ENCODE results near the gene KIF19. TPM values are rescaled to one million over a fixed set of nuclear protein-coding genes. Genes with fewer than 3 reads are reported as not detected.

Gene KIF19
- total and polyA plus RNA-seq, 8 donors, result 0.20 to 44.3 (median 0.58) TPM; not detected in 3

- intact Hi-C loops (cut with DNase I; ENCODE audit: low total_unique reads), result no loop called here
- TF ChIP-seq POLR2AphosphoS5 (IDR thresholded peaks at IDR 0.05) (no peak), POLR2A (IDR thresholded peaks at IDR 0.05) (no peak), CTCF (IDR thresholded peaks at IDR 0.05) (no peak), EP300 (IDR thresholded peaks at IDR 0.05) (no peak)
- WGBS, 5 donors, result 54 to 66% (median 58%) methylated on average over 10 of the region's 10 CpGs
- H3K36me3 ChIP-seq, result no peaks in the 10 kb centered on the region
- H3K9me3 ChIP-seq, result peaks cover 0 to 14% (median 5%) of the 10 kb centered on the region in 4 donors
- no peaks in the 10 kb centered on the region for H3K4me1 ChIP-seq
- H3K4me3 ChIP-seq, result no peak overlapping the region
- H3K27me3 ChIP-seq, result peaks cover 0 to 27% (median 8%) of the 10 kb centered on the region in 3 donors
- H3K27ac ChIP-seq, result no peak overlapping the region
- DNase-seq, result no peak
Measured at GRCh38 chr17:74305865-74306654, 20.0 kb upstream of the KIF19 start.

- no peak overlapping the region for H3K27ac ChIP-seq
- DNase-seq, result no peak
- TF ChIP-seq EP300 (IDR thresholded peaks at IDR 0.05) (no peak), POLR2AphosphoS5 (IDR thresholded peaks at IDR 0.05) (no peak), CTCF (IDR thresholded peaks at IDR 0.05) (no peak), POLR2A (IDR thresholded peaks at IDR 0.05) (no peak)
- intact Hi-C loops (cut with DNase I; ENCODE audit: low total_unique reads), result no loop called here
- no peaks in the 10 kb centered on the region for H3K4me1 ChIP-seq
- H3K4me3 ChIP-seq, result no peak overlapping the region
- H3K9me3 ChIP-seq, result peaks cover 0 to 14% (median 6%) of the 10 kb centered on the region in 4 donors
- WGBS, 5 donors, result 60 to 66% (median 64%) methylated on average over 15 of the region's 15 CpGs
- H3K36me3 ChIP-seq, result no peaks in the 10 kb centered on the region
- peaks cover 0 to 23% (median 8%) of the 10 kb centered on the region in 3 donors for H3K27me3 ChIP-seq
Measured at GRCh38 chr17:74307984-74308773, 17.8 kb upstream of the KIF19 start.

GRCh38 chr17:74309902-74310301, 16.1 kb upstream of the KIF19 start:
- Histone ChIP-seq H3K27me3 (peaks cover 0 to 21% (median 8%) of the 10 kb centered on the region in 3 donors), H3K27ac (no peak overlapping the region), H3K4me1 (no peaks in the 10 kb centered on the region), H3K4me3 (no peak overlapping the region), H3K36me3 (no peaks in the 10 kb centered on the region), H3K9me3 (peaks cover 0 to 9% (median 3%) of the 10 kb centered on the region in 4 donors)
- 42 to 50% (median 47%) methylated on average over 2 to 12 of the region's 12 CpGs for WGBS, 5 donors
- DNase-seq, result no peak
- intact Hi-C loops (cut with DNase I; ENCODE audit: low total_unique reads), result no loop called here
- no peak for TF ChIP-seq EP300 (IDR thresholded peaks at IDR 0.05)
- TF ChIP-seq POLR2AphosphoS5 (IDR thresholded peaks at IDR 0.05), result no peak
- TF ChIP-seq CTCF (IDR thresholded peaks at IDR 0.05), result no peak
- no peak for TF ChIP-seq POLR2A (IDR thresholded peaks at IDR 0.05)

- no peaks in the 10 kb centered on the region for H3K4me1 ChIP-seq
- H3K27ac ChIP-seq, result no peak overlapping the region
- intact Hi-C loops (cut with DNase I; ENCODE audit: low total_unique reads), result no loop called here
- H3K9me3 ChIP-seq, result peaks cover 0 to 4% (median 0%) of the 10 kb centered on the region in 4 donors
- no peak for DNase-seq
- no peaks in the 10 kb centered on the region for H3K36me3 ChIP-seq
- peaks cover 0 to 4% (median 0%) of the 10 kb centered on the region in 3 donors for H3K27me3 ChIP-seq
- WGBS, 5 donors, result 82 to 87% (median 85%) methylated on average over 13 to 15 of the region's 15 CpGs
- H3K4me3 ChIP-seq, result no peak overlapping the region
- TF ChIP-seq POLR2AphosphoS5 (IDR thresholded peaks at IDR 0.05) (no peak), EP300 (IDR thresholded peaks at IDR 0.05) (no peak), POLR2A (IDR thresholded peaks at IDR 0.05) (no peak)
Measured at GRCh38 chr17:74314877-74315276, 11.1 kb upstream of the KIF19 start.

Measured in stomach (tissue), 9 donors.